OCI-LY7 (cell line): ENCODE data around the gene SH2D3C. TPM values are rescaled to one million over a fixed set of nuclear protein-coding genes. Genes with fewer than 3 reads are reported as not detected.

ENCODE experiments used
- BruUV-seq: library from RNA; stranded (reverse); fragments of 400-500 nt; replicated peaks from 2 replicates; lab custom pipeline; 2021; lab: Mats Ljungman, UMichigan
- CTCF ChIA-PET: fragments of 300-600 bp; sonication (Branson Sonifier 250); formaldehyde crosslinking; loops from one replicate; lab custom pipeline; 2022; ENCODE audit warnings: antibody characterized with exemption; ENCODE audit not compliant: unreplicated experiment; lab: Charles Lee
- POLR2A ChIA-PET: fragments of 300-600 bp; sonication (Branson Sonifier 250); formaldehyde crosslinking; loops from one replicate; lab custom pipeline; 2022; ENCODE audit warnings: antibody characterized with exemption; lab: Charles Lee
- DNase-seq: peaks from one replicate; pipeline ENCODE4 v3.0.0-alpha.2; 2015; ENCODE audit warnings: low spot score
- H2AFZ ChIP-seq: fragments of 200-600 bp; sonication (generic), shearing (Covaris generic); 2 replicates; pipeline ENCODE4 v1.6.1; 2014; ENCODE audit warnings: mild to moderate bottlenecking, antibody characterized with exemption, low read length, moderate library complexity
- H3K27ac ChIP-seq: fragments of 200-600 bp; sonication (generic); 2 replicates; pipeline ENCODE4 v1.5.1; 2014; ENCODE audit warnings: mixed run types, low read depth, mild to moderate bottlenecking, moderate library complexity, low read length, inconsistent platforms; ENCODE audit not compliant: poor library complexity, severe bottlenecking
- H3K36me3 ChIP-seq: fragments of 200-600 bp; sonication (generic); 2 replicates; pipeline ENCODE4 v1.6.1; 2014; ENCODE audit warnings: mild to moderate bottlenecking, antibody characterized with exemption, low read length, moderate library complexity, mixed read lengths; ENCODE audit not compliant: insufficient read depth
- H3K4me1 ChIP-seq: fragments of 200-600 bp; sonication (generic); 2 replicates; pipeline ENCODE4 v1.5.1; 2014; ENCODE audit warnings: mild to moderate bottlenecking, low read length; ENCODE audit not compliant: insufficient read depth, poor library complexity, severe bottlenecking
- H3K4me2 ChIP-seq: fragments of 200-600 bp; sonication (generic); 2 replicates; pipeline ENCODE4 v1.6.1; 2014; ENCODE audit warnings: mild to moderate bottlenecking, low read length
- H3K4me3 ChIP-seq: fragments of 200-600 bp; sonication (generic); 2 replicates; pipeline ENCODE4 v1.5.1; 2014; ENCODE audit warnings: mild to moderate bottlenecking, low read depth, low read length; ENCODE audit not compliant: poor library complexity, severe bottlenecking
- H3K79me2 ChIP-seq: fragments of 200-600 bp; sonication (generic); 2 replicates; pipeline ENCODE4 v1.6.1; 2016; ENCODE audit warnings: low read depth, mild to moderate bottlenecking, low read length, moderate library complexity, mixed read lengths; ENCODE audit not compliant: insufficient read depth
- H3K9me2 ChIP-seq: fragments of 200-600 bp; sonication (generic); 2 replicates; pipeline ENCODE4 v1.6.1; 2016; ENCODE audit warnings: mild to moderate bottlenecking, low read length, mixed read lengths; ENCODE audit not compliant: insufficient read depth
- H3K9me3 ChIP-seq: fragments of 200-600 bp; sonication (generic); 2 replicates; pipeline ENCODE4 v1.6.1; 2014; ENCODE audit warnings: mild to moderate bottlenecking, mixed run types, low read length, mixed read lengths
- H4K20me1 ChIP-seq: fragments of 200-600 bp; sonication (generic); 2 replicates; pipeline ENCODE4 v1.6.1; 2014; ENCODE audit warnings: mild to moderate bottlenecking, antibody characterized with exemption, low read length, moderate library complexity, mixed read lengths; ENCODE audit not compliant: insufficient read depth
- EZH2phosphoT487 ChIP-seq: fragments of 200-600 bp; sonication (generic); IDR thresholded peaks from 2 replicates; pipeline ENCODE4 v1.6.1; 2018; ENCODE audit warnings: low read depth, borderline replicate concordance, mild to moderate bottlenecking, mixed run types, antibody characterized with exemption, low read length, moderate library complexity, mixed read lengths
- intact Hi-C: fragments of 100-400 bp; cut with micrococcal nuclease; formaldehyde crosslinking; loops from one replicate; pipeline ENCODE4 v1.10.0; 2022; ENCODE audit not compliant: unreplicated experiment
- total RNA-seq, 2 experiments: library from RNA; depleted of rRNA in 1 of 2; stranded (reverse); fragments of >200 nt in 1 of 2; shearing (Covaris generic) in 1 of 2; gene quantifications; 2 replicates each; pipeline ENCODE4 v1.2.3, GENCODE V29; 2014 to 2022
- TF ChIP-seq, protein P1 (sequence below): fragments of 200-600 bp; sonication (generic); conservative IDR thresholded peaks from 2 replicates; pipeline ENCODE4 v1.5.1; 2014; ENCODE audit warnings: mild to moderate bottlenecking, antibody characterized with exemption, low read length, moderate library complexity, mixed read lengths

Gene SH2D3C
- total RNA-seq, 2 experiments from 2014 or later = 40.0 to 45.7 TPM

DNA sequence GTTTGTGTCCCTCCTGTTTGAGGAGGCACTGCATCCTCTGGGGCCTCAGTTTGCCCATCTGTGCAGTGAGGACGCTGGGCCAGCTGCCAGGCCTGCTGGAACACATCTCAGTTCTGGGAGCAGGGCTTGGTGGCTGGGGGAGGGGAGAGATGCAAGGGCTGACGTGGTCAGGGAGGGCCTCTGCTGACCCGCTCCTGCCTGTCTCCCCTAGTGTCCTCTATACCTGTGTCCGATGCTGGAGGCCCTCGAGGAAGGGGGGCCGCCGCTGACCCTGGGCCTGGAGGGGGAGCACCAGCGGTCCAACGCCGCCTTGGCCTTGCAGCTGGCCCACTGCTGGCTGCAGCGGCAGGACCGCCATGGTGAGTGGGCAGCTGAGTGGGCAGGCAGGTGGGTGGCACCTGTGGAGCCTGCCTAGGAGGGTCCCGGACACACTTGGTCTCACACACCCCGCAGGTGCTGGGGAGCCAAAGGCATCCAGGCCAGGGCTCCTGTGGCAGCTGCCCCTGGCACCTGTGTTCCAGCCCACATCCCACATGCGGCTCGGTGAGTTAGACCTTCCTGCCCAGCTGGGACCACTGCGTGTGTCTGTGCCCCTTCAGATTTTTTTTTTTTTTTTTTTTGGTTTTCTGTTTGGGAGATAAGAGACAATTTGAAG, 30.0 kb upstream of the SH2D3C start:
- intact Hi-C loops = no loop called here
- peaks cover 28% of the 10 kb centered on the region for H3K4me1 ChIP-seq
- H3K9me2 ChIP-seq = no peaks in the 10 kb centered on the region
- no peak overlapping the region for H3K4me3 ChIP-seq
- H4K20me1 ChIP-seq = no peaks in the 10 kb centered on the region; the same call in 1 of the 2 replicates
- POLR2A ChIA-PET = interaction anchor here (1.0 kb wide), 1 partner anchor 55 kb away, joined by 6 read pairs; no protein-coding TSS in a partner anchor
- peak overlapping the region; percentile 42 for H3K27ac ChIP-seq
- no TSS peak for BruUV-seq
- no peaks in the 10 kb centered on the region for H3K9me3 ChIP-seq
- TF ChIP-seq, protein P1, sequence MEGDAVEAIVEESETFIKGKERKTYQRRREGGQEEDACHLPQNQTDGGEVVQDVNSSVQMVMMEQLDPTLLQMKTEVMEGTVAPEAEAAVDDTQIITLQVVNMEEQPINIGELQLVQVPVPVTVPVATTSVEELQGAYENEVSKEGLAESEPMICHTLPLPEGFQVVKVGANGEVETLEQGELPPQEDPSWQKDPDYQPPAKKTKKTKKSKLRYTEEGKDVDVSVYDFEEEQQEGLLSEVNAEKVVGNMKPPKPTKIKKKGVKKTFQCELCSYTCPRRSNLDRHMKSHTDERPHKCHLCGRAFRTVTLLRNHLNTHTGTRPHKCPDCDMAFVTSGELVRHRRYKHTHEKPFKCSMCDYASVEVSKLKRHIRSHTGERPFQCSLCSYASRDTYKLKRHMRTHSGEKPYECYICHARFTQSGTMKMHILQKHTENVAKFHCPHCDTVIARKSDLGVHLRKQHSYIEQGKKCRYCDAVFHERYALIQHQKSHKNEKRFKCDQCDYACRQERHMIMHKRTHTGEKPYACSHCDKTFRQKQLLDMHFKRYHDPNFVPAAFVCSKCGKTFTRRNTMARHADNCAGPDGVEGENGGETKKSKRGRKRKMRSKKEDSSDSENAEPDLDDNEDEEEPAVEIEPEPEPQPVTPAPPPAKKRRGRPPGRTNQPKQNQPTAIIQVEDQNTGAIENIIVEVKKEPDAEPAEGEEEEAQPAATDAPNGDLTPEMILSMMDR = no peak
- no peak for TF ChIP-seq EZH2phosphoT487
- DNase-seq = peak; percentile 65
- H2AFZ ChIP-seq = no peak overlapping the region
- H3K36me3 ChIP-seq = peaks cover 86% of the 10 kb centered on the region
- no peak overlapping the region for H3K4me2 ChIP-seq
- H3K79me2 ChIP-seq = peaks cover 24% of the 10 kb centered on the region
- CTCF ChIA-PET = no interaction called here

DNA sequence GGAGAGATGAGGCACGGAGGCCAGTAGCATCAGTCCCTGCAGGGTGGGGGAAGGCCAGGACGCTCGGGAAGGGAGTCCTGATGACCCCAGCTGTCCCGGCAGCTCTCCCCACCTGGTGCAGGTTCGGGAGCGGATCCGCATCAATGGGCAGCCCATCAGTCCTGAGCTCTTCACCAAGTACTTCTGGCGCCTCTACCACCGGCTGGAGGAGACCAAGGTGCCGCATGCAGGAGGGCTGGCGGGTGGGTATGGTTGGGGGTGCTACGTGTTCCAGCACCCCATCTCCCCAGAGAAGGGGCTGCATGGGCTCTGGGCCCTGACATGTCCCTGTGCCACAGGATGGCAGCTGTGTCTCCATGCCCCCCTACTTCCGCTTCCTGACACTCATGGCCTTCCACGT, 28.4 kb upstream of the SH2D3C start:
- no peak overlapping the region for H2AFZ ChIP-seq
- H3K79me2 ChIP-seq = peaks cover 29% of the 10 kb centered on the region
- H3K4me3 ChIP-seq = no peak overlapping the region
- no TSS peak for BruUV-seq
- ChIA-PET POLR2A (no interaction called here), CTCF (no interaction called here)
- no peaks in the 10 kb centered on the region for H3K9me3 ChIP-seq
- peaks cover 34% of the 10 kb centered on the region for H3K4me1 ChIP-seq
- TF ChIP-seq, protein P1 = no peak
- DNase-seq = no peak
- peaks cover 70% of the 10 kb centered on the region for H3K36me3 ChIP-seq
- no peak overlapping the region for H3K27ac ChIP-seq
- H3K9me2 ChIP-seq = no peaks in the 10 kb centered on the region
- intact Hi-C loops = no loop called here
- no peaks in the 10 kb centered on the region; the same call in 1 of the 2 replicates for H4K20me1 ChIP-seq
- no peak overlapping the region for H3K4me2 ChIP-seq

- TF ChIP-seq, protein P1 = peak; percentile 76
- no peak for TF ChIP-seq EZH2phosphoT487
- Histone ChIP-seq H3K4me3 (no peak overlapping the region), H3K36me3 (peaks cover 61% of the 10 kb centered on the region), H3K9me3 (no peaks in the 10 kb centered on the region), H3K4me2 (no peak overlapping the region), H2AFZ (no peak overlapping the region), H3K9me2 (no peaks in the 10 kb centered on the region), H3K27ac (no peak overlapping the region), H4K20me1 (no peaks in the 10 kb centered on the region; the same call in 1 of the 2 replicates), H3K79me2 (peaks cover 29% of the 10 kb centered on the region), H3K4me1 (peaks cover 44% of the 10 kb centered on the region)
- peak; percentile 65 for DNase-seq
- ChIA-PET CTCF (no interaction called here), POLR2A (interaction anchor here (0.8 to 1.1 kb wide), 4 partner anchors 16 to 38 kb away, joined by 3 to 4 read pairs (median 3); no protein-coding TSS in a partner anchor)
- intact Hi-C loops = no loop called here
- TSS peak; percentile 77 for BruUV-seq
These were observed 27.2 kb upstream of the SH2D3C start for GRCh38 chr9:127805620-127806019.
